Mesendoderm (in vitro differentiated cells): ENCODE data around the gene LENEP. TPM values are rescaled to one million over a fixed set of nuclear protein-coding genes. Genes with fewer than 3 reads are reported as not detected.

Source experiments
- DNase-seq: peaks from one replicate; pipeline ENCODE4 v3.0.0; 2013
- H2AK5ac ChIP-seq: 2 replicates; pipeline ENCODE4 v1.6.1; 2013; ENCODE audit warnings: low read length, inconsistent platforms
- H2BK120ac ChIP-seq: 2 replicates; pipeline ENCODE4 v1.6.1; 2013; ENCODE audit warnings: low read depth, mild to moderate bottlenecking, low read length, moderate library complexity, mixed read lengths
- H2BK15ac ChIP-seq: replicated peaks from 2 replicates; pipeline ENCODE4 v1.6.1; 2013; ENCODE audit warnings: low read depth, mild to moderate bottlenecking, moderate library complexity
- H2BK5ac ChIP-seq: 2 replicates; pipeline ENCODE4 v1.6.1; 2013; ENCODE audit warnings: low read length, inconsistent platforms
- H3K18ac ChIP-seq: 2 replicates; pipeline ENCODE4 v1.6.1; 2013; ENCODE audit warnings: mild to moderate bottlenecking, low read length, mixed read lengths
- H3K23ac ChIP-seq: one replicate; pipeline ENCODE4 v1.6.1; 2013; ENCODE audit warnings: low read length
- H3K27ac ChIP-seq: 2 replicates; pipeline ENCODE4 v1.5.1; 2013; ENCODE audit warnings: low read depth, mild to moderate bottlenecking, inconsistent platforms, low read length, moderate library complexity
- H3K27me3 ChIP-seq: 2 replicates; pipeline ENCODE4 v1.6.1; 2013; ENCODE audit warnings: low read length, control low read depth, mild to moderate bottlenecking, inconsistent platforms; ENCODE audit not compliant: insufficient read depth, poor library complexity
- H3K36me3 ChIP-seq: 2 replicates; pipeline ENCODE4 v1.6.1; 2013; ENCODE audit warnings: low read length, inconsistent platforms; ENCODE audit not compliant: control insufficient read depth, insufficient read depth
- H3K4ac ChIP-seq: one replicate; pipeline ENCODE4 v1.6.1; 2013; ENCODE audit warnings: low read depth, mild to moderate bottlenecking, low read length, moderate library complexity
- H3K4me1 ChIP-seq: 2 replicates; pipeline ENCODE4 v1.6.1; 2013; ENCODE audit warnings: low read depth, low read length, inconsistent platforms; ENCODE audit not compliant: control insufficient read depth
- H3K4me2 ChIP-seq: 2 replicates; pipeline ENCODE4 v1.6.1; 2013; ENCODE audit warnings: low read length
- H3K4me3 ChIP-seq: 2 replicates; pipeline ENCODE4 v1.5.1; 2013; ENCODE audit warnings: mild to moderate bottlenecking, low read length
- H3K56ac ChIP-seq: one replicate; pipeline ENCODE4 v1.6.1; 2013; ENCODE audit warnings: low read length
- H3K79me1 ChIP-seq: 2 replicates; pipeline ENCODE4 v1.6.1; 2013; ENCODE audit warnings: low read length, inconsistent platforms
- H3K79me2 ChIP-seq: 2 replicates; pipeline ENCODE4 v1.6.1; 2013; ENCODE audit warnings: mild to moderate bottlenecking, low read length; ENCODE audit not compliant: control insufficient read depth, insufficient read depth
- H3K9ac ChIP-seq: 2 replicates; pipeline ENCODE4 v1.6.1; 2013; ENCODE audit warnings: low read length, inconsistent platforms
- H4K5ac ChIP-seq: one replicate; pipeline ENCODE4 v1.6.1; 2013; ENCODE audit warnings: low read length
- H4K8ac ChIP-seq: one replicate; pipeline ENCODE4 v1.6.1; 2013; ENCODE audit warnings: low read depth, mild to moderate bottlenecking, control low read depth, low read length, moderate library complexity
- WGBS: extraction: QIAGEN DNeasy Blood & Tissue Kit; methylation state at CpG from one replicate; pipeline ENCODE4 v1.1.7; 2013; ENCODE audit warnings: low lambda C conversion rate, missing lambda C conversion rate; ENCODE audit not compliant: insufficient coverage; ENCODE audit errors: extremely low coverage; 5-methylcytosine and 5-hydroxymethylcytosine counted together
- small RNA-seq: library from polyadenylated mRNA; stranded (forward); fragments of <200 nt; extraction: miRNeasy Mini kit (QIAGEN cat#:217004); gene quantifications from one replicate; pipeline ENCODE3, GENCODE V24; 2013; ENCODE audit not compliant: insufficient read depth

The LENEP gene

GRCh38 chr1:155043301-155043702, 49.9 kb downstream of the LENEP start:
- Histone ChIP-seq H2BK120ac (no peak overlapping the region), H3K79me2 (no peaks in the 10 kb centered on the region)

DNA sequence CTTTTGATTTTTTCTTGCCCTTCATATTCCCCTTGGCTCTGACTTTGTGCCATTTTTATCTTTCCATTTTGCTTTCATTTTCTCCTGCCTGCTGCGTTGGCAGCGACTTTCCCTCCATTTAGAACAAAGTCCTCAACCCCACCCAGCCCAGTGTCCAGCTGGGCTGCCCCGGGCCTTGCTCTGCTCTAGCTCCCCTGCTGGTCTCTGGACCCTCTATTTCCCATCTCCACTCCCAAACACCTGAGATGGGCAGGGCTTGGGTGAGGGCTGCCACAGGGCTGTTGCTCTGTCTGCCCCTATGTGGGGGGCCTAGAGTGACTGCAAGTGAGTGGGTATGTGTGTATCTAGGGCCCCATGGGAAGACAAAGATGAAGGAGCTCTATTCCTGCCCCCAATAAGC, 50.4 kb downstream of the LENEP start:
- Histone ChIP-seq H3K4me2 (no peak overlapping the region), H2BK15ac (no peak overlapping the region), H3K27me3 (no peaks in the 10 kb centered on the region), H3K23ac (no peak overlapping the region), H3K79me2 (no peaks in the 10 kb centered on the region), H3K27ac (no peak overlapping the region), H3K18ac (no peak overlapping the region), H2BK120ac (no peak overlapping the region), H3K4me1 (peaks cover 2% of the 10 kb centered on the region), H4K8ac (no peak overlapping the region), H2BK5ac (no peak overlapping the region), H3K56ac (no peak overlapping the region), H4K5ac (no peak overlapping the region), H3K9ac (no peak overlapping the region), H2AK5ac (no peak overlapping the region), H3K36me3 (no peaks in the 10 kb centered on the region), H3K4me3 (no peak overlapping the region), H3K4ac (no peak overlapping the region), H3K79me1 (no peaks in the 10 kb centered on the region)
- WGBS = no CpG with 5 or more reads among the region's 3 CpGs
- DNase-seq = no peak

More at GRCh38 chr1:155043301-155043702, 49.9 kb downstream of the LENEP start:
- Histone ChIP-seq H3K27me3 (no peaks in the 10 kb centered on the region), H2BK15ac (no peak overlapping the region), H3K9ac (no peak overlapping the region), H4K8ac (no peak overlapping the region), H3K18ac (no peak overlapping the region), H3K27ac (no peak overlapping the region), H4K5ac (no peak overlapping the region), H3K23ac (no peak overlapping the region), H3K56ac (no peak overlapping the region), H2BK5ac (no peak overlapping the region), H3K4me2 (no peak overlapping the region), H3K4me1 (peaks cover 2% of the 10 kb centered on the region), H2AK5ac (no peak overlapping the region), H3K36me3 (no peaks in the 10 kb centered on the region), H3K4me3 (no peak overlapping the region), H3K79me1 (no peaks in the 10 kb centered on the region), H3K4ac (no peak overlapping the region)
- DNase-seq = no peak
- whole genome bisulfite sequencing = no CpG with 5 or more reads among the region's 12 CpGs

Small RNAs within 50 kb of the gene (small RNA-seq; reads per million reads assigned to genes)
- gene MIR4258 (not detected), gene RF00017 (not detected)
